ENCODE measurements around the gene SETD7. TPM values are rescaled to one million over a fixed set of nuclear protein-coding genes. Genes with fewer than 3 reads are reported as not detected.

SETD7 gene
- total RNA-seq: 47.7 and 48.4 TPM in 2 replicates

DNA sequence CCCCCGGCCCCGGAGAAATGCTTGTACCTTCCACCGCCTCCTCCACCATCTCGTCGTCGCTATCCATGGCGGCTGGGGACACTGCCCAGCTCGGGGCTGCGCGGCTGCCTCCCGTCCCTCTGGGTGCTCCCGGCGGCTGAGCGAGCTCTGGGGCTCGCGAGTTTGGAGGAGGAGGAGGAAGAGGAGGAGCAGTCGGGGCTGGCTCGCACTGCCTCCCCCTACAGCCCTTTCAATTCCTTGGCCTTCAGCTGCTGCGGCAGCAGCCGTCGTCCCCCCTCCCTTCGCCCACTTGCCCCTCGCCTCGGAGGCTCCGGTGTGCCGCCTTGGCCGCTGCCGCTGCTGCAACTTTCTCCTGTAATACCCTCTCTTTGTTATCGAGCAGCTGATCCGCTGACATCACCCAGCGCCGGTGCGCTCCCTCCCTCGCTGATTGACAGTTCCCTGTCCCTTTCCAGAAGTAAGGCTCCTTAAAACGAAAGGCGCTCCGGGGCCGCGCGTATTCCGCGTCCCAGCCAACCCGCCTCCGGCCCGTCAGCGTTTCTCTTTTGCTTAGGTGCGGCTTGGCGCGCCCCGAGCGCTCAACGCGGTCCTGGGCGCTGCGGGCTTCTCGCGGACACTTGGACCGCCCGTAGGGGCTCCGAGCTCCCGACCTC lies at the start of gene SETD7:
TSS of gene SETD7 (minus strand) at position 149 of the 653 bp plus-strand sequence. CDS start at position 67, 82 bp downstream.

DNA sequence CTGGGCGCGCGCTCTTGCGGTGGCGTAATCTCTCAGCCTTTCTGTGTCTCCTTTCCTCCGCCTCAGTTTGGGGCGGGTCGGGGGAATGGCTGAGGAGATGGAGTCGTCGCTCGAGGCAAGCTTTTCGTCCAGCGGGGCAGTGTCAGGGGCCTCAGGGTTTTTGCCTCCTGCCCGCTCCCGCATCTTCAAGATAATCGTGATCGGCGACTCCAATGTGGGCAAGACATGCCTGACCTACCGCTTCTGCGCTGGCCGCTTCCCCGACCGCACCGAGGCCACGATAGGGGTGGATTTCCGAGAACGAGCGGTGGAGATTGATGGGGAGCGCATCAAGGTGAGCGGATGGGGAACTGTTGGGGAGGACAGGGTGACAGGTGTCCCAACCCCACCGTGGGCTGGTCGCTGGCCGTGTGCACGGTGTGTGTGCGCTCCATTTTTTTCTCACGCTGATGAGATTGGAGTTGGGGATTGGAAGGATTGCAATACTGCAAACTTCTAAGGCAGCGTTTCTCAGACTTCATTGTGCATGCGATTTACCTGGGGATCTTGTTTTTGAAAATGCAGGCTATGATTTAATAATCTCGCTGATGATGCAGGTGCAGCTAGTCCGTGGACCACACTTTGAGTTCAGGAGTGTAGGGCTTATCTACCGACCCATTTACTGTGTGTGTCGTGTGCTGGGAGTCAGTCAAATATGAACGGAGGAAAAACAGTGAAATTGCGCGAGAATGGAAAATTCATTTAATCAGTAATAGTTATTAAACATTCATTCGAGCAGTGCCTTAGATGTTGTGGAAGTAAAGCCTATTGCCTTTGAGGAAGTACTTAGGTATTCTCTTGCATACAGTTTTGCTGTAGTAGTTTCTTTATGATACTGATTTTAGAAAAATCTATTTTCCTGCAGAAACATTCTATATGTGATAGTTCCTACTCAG lies 101.6 kb downstream of the SETD7 start, which contains the start of gene RAB33B:
TSS of gene RAB33B (plus strand) at position 11 of the 935 bp plus-strand sequence. CDS start at position 86, 75 bp downstream.

Other genes starting within 250 kb of the SETD7 start
- gene RAB33B, start 102.1 kb downstream of the SETD7 start, total RNA-seq: 7.1 and 8.1 TPM in 2 replicates
- gene MGST2, start 109.6 kb upstream of the SETD7 start, total RNA-seq: 14.3 and 16.1 TPM in 2 replicates